NCI-H187 (cell line): ENCODE data around the gene CDK3.

Experiments used
- DNase-seq, 2 experiments: peaks; one replicate each; lab custom pipeline; 2025; lab: John Stamatoyannopoulos, UW

The CDK3 gene

GRCh38 chr17:75991396-75991795 is 9.3 kb upstream of the CDK3 start:
- DNase-seq = no peak

GRCh38 chr17:75994802-75995370 is 5.8 kb upstream of the CDK3 start:
- no peak for DNase-seq

- no peak for DNase-seq
Observed at GRCh38 chr17:75995385-75995925, 5.2 kb upstream of the CDK3 start.

DNA sequence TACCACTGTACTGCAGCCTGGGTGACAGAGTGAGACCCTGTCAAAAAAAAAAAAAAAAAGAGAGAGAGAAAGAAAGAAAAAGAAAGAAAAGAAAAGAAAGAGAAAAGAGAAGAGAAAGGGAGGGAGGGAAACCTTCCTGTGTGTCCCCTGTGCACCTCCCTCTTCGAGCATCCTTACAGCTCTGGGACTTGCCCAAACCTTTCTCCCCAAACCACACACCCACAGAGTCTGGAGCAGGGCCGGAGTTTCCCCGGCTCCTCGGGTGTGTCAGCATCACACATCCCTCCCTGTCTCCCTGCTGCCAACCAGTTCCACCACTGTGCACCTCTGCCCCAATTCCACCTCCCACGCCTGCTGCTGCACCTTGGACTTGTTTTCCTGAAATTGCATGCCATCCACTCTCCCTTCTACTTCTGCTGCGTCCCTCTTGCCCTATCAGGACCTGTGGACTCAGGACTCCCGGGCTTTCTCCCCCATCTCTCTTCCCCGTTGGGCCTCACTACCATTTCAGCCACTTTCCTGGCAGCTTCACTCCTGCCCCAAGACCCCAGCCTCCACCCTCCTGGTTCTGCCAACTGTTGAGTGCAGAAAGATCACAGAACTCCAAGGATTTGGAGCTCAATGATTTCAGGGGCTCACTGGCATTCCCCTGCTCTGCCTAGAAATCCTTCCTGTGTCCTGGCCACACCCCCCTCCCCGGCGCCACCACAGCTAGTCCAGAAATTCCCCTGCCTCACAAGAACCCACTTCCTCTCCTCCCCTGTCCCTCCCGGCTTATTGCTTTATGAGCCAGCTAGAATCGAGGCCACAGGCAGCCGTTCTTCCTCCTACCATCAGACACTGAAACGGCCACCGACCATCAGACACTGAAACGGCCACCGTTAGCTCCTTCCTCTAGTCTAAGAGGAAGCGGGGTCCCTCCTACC is 3.7 kb upstream of the CDK3 start:
- DNase-seq = no peak

DNA sequence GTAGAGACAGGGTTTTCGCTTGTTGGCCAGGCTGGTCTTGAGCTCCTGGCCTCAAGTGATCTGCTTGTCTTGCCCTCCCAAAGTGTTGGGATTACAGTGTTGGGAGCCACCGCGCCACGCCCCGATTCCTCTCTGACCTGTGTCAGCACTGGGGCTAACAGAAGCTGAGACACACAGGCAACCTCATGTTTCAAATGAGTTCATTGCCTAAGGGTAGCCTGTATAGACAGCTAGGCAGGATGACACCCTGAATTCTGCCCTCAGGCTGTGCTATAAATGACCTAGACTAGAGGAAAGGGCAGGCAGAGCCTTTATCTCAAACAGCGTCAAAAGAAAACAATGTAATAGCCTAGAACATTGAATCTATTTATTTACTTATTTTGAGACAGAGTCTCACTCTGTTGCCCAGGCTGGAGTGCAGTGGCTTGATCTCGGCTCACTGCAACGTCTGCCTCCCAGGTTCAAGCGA is 2.3 kb upstream of the CDK3 start:
- no peak for DNase-seq

DNA sequence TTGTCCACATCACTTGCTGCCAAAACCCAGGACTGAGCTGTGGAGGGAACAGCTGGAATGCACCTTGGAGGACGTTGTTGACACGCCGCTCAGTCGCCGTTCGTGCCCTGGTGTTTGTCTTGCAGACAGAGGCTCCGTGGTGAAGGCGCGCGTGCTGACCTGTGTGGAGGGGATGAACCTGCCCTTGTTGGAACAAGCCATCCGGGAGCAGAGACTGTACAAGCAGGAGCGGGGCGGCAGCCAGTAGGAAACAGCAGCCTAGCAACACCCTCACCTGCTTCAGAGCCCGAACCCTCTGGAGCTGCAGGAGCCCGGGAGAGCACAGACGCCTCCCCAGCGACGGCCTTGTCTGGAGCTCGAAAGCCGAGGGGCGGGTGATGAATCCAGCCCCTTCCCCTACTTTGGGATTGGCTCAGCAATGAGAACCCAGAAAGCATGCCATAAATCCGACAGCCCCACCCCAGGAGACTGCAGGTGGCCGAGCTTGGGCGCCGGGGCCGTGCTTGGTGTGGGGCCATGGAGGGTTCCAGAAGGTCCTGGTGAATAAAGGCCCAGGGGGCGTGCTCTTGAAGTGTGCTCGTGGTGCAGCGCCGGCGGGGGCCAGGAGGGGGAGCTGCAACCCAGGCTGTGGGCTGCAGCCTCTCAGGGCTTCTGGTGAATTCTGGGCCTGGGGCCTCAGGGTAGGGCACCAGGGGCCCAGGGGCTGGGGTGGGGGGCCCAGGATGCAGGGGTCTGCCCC is 470 bp upstream of the CDK3 start:
- DNase-seq = no peak

GRCh38 chr17:76002100-76002499 is 1.4 kb downstream of the CDK3 start:
- DNase-seq = no peak

GRCh38 chr17:76003915-76004314 is 3.3 kb downstream of the CDK3 start:
- no peak for DNase-seq

- no peak for DNase-seq
Observed at GRCh38 chr17:76004750-76005262, 4.2 kb downstream of the CDK3 start.

DNA sequence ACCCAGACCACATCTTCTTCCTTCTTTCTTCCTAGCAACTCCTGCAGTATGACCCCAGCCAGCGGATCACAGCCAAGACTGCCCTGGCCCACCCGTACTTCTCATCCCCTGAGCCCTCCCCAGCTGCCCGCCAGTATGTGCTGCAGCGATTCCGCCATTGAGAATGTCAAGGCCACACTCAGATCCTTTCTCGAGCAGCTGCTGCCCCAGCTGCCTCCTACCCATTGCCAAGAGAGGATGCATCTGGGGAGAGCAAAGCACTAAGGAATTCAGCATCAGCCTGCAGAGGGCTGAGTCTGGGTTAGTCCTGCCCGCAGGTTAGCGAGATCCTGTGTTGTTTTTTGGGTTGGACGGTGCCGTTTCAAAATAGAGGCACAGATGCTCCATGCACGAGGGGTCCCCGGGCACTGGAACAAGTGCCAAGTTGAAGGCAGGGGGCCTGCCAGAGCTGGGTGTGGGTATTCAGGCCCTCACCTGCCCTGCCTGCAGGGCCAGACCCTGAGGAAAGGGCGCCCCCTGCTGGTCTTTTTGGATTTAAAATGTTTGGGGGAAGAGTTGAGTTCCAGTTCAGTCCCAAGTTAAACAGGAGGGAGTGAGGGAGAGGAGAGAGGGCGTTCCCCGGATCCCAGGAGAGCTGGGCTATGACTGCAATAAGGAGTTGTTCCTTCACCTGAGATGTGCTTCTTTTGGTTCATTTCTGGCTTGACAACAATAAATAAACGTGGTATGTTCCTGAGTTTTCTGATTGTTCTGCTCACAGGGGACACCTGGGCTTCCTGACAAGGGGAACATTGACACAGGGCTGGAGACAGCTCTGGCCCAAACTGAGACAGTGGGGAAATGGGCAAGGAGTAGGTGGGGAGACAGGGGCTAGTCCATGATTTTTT is 4.9 kb downstream of the CDK3 start:
- DNase-seq = peak; percentile 12 to 44

DNA sequence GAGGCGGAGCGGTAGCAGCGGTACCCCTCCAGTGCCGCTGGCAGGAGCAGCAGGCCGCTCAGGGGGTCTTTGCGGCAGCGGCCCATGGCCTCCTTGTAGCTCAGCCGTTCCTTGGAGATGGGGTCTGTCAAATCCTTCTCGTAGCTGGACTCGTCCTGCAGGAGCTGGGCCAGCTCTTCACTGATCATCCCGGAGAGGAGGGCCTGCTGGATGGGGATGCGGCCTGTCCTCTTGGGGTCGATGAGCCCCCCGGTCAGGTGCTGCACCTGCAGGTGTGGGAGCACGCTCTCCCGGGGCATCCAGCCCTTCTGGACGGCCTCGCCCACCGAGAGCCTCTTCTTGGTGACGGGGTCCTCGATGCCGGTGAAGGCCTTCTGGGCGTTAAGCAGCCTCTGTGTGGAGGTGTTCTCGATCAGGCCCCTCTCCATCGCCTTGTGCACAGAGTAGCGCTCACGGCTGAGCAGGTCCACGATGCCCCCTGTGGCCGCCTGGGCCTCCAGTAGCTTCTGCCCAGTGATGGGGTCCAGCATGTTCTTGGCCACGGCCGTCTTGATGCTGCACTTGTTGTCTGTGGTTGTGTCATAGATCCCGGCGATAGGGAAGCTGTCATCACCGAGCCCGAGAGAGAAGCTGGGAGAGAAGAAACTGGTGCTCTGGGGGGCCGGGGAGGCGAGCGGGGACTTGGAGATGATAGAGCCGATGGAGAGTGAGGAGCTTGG is 6.6 kb downstream of the CDK3 start:
- no peak for DNase-seq

DNA sequence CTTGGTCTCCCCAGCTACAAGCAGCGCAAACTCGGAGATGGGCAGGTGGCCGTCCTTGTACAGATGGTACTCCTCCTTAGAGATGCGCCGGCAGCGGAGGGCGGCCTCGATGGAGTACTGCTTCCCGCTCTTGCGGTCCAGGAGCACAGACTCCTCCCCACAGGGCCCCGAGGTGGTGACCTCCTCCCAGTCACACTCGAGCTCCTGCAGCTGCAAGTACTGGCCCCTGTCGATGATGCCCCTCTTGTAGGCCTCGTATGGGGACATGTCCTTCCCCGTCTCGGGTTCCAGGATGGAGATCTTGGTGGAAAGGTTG is 7.2 kb downstream of the CDK3 start:
- no peak for DNase-seq

- no peak for DNase-seq
Observed at GRCh38 chr17:76008208-76008607, 7.6 kb downstream of the CDK3 start.

DNA sequence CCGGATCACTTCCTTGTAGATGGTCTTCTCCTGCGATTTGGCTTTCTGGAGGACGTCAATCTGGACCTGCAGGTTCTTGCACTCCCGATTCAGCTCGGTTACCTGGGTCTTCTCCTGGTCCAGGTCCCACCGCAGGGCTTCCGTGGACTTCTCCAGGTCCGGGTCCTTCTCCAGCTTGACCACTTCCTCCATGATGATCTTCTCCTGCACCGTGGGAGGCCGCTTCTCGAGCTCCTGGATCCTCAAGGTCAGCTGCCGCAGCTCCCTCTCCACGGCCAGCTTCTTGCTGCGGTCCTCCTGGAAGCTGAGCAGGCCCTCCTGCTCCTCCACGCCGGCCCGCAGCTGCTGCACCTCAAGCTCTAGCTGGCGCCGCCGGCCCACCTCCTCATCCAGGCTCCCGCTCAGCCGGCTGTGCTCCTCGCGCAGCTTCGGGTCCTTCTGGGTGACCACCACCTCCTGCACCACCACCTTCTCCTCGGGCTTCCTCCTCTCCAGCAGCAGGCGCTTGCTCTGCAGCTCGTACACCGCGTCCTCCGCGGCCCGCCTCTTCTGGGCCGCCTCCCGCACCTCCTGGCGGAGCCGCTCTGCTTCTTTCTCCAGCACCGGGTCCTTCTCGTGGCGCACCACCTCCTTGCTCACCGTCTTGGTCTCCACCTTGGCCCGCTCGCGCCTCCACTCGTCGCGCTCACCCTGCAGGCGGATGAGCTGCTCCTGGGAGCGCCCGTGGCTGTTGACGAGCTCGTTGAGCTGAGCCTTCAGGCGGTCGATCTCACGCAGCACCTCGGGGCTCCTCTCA is 8.2 kb downstream of the CDK3 start:
- no peak for DNase-seq

GRCh38 chr17:76009447-76009846 is 8.8 kb downstream of the CDK3 start:
- DNase-seq = no peak

- DNase-seq = no peak
Observed at GRCh38 chr17:76009969-76010661, 9.5 kb downstream of the CDK3 start.

DNA sequence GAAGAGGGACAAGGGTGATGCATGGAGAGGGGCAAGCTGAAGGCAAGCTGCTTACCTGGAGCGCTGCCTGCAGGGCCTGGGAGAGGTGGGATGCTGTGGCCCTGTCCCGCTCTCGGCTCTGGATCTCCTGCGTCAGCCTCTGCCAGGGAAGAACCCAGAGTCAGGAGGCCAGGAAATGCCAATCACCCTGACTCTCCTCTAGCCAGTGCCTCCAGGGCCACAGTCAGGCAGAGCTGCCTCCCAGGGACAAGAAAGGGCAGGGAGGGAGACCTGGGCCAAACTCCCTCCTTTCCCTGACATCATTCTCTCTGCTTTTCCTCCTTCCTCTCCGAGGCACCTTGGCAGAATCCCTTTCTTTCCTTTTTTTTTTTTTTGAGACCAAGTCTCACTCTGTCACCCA is 11.3 kb downstream of the CDK3 start:
- DNase-seq = no peak

DNA sequence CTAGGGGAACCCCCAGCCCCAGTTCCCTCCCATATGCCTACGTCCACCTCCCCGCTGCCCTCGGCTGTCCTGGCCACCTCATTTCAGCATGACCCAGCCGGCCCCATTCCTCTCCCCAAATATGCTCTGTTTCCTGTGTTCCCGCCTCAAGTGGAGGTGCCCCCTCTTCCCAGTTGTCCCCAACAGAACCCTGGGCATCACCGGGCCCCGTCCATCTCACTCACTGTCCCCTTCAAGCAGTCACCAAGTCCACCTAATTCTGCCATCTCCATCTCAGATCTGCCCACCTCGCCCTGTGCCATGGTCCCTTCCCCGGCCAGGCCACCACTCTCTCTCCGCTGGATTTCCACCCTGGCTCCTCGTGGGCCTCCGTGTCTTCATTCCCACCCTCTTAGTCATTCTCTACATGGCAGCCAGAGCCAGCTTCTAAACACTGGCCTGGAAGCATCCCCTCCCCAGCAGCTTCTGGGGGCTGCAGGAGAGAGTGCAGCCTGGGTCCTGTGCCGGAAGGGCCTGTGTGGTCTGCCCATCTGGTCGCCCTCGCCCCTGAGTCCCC is 12.8 kb downstream of the CDK3 start:
- no peak for DNase-seq
